SU-DHL-6 (cell line): Measurements from ENCODE around the gene CARMIL1.

Source experiments
- H2AFZ ChIP-seq: fragments of 200-600 bp; sonication (generic); 2 replicates; pipeline ENCODE4 v1.6.1; 2014; ENCODE audit warnings: low read depth, mild to moderate bottlenecking, moderate library complexity, mixed read lengths, antibody characterized with exemption, low read length; ENCODE audit not compliant: severe bottlenecking
- H3F3A ChIP-seq: fragments of 200-600 bp; shearing (Covaris generic); 2 replicates; pipeline ENCODE4 v1.6.0; 2016; ENCODE audit warnings: antibody characterized with exemption, mild to moderate bottlenecking; ENCODE audit not compliant: insufficient read depth
- H3K27ac ChIP-seq: fragments of 200-600 bp; sonication (generic); 2 replicates; pipeline ENCODE4 v1.5.1; 2016; ENCODE audit warnings: low read depth, mild to moderate bottlenecking, low read length, moderate library complexity, mixed read lengths
- H3K27me3 ChIP-seq: fragments of 200-600 bp; sonication (generic), shearing (Covaris generic); 2 replicates; pipeline ENCODE4 v1.6.0; 2014; ENCODE audit warnings: mild to moderate bottlenecking, low read length
- H3K36me3 ChIP-seq: fragments of 200-600 bp; sonication (generic); 2 replicates; pipeline ENCODE4 v1.6.1; 2014; ENCODE audit warnings: mild to moderate bottlenecking, low read length, mixed read lengths
- H3K4me2 ChIP-seq: fragments of 300-600, 200-600 bp; shearing (Covaris generic), sonication (generic); 2 replicates; pipeline ENCODE4 v1.6.0; 2014; ENCODE audit warnings: low read length, low read depth, mild to moderate bottlenecking; ENCODE audit not compliant: poor library complexity, severe bottlenecking
- H3K4me3 ChIP-seq: fragments of 200-600 bp; sonication (generic); 2 replicates; pipeline ENCODE4 v1.5.1; 2014; ENCODE audit warnings: antibody characterized with exemption, low read length, mild to moderate bottlenecking, mixed read lengths; ENCODE audit not compliant: insufficient read depth, poor library complexity, severe bottlenecking
- H3K79me2 ChIP-seq: fragments of 200-600 bp; sonication (generic); 2 replicates; pipeline ENCODE4 v1.6.1; 2014; ENCODE audit warnings: mild to moderate bottlenecking, low read length, moderate library complexity; ENCODE audit not compliant: insufficient read depth
- H3K9ac ChIP-seq: fragments of 200-600 bp; sonication (generic); 2 replicates; pipeline ENCODE4 v1.7.0; 2014; ENCODE audit warnings: mild to moderate bottlenecking, low read length
- H3K9me2 ChIP-seq: fragments of 200-600 bp; sonication (generic); replicated peaks from 2 replicates; pipeline ENCODE4 v1.6.1; 2014; ENCODE audit warnings: low read length; ENCODE audit not compliant: insufficient read depth
- H3K9me3 ChIP-seq: fragments of 200-600 bp; sonication (generic); 2 replicates; pipeline ENCODE4 v1.6.1; 2014; ENCODE audit warnings: low read length, mixed read lengths; ENCODE audit not compliant: insufficient read depth
- H4K20me1 ChIP-seq: fragments of 200-600 bp; sonication (generic); 2 replicates; pipeline ENCODE4 v1.6.1; 2014; ENCODE audit warnings: low read depth, mild to moderate bottlenecking, antibody characterized with exemption, low read length, moderate library complexity, mixed read lengths
- EZH2phosphoT487 ChIP-seq: fragments of 200-600 bp; sonication (generic), shearing (Covaris generic); conservative IDR thresholded peaks from 2 replicates; pipeline ENCODE4 v1.6.1; 2018; ENCODE audit warnings: mild to moderate bottlenecking, antibody characterized with exemption, low read length, moderate library complexity, mixed read lengths
- TF ChIP-seq, protein P1 (sequence below): fragments of 200-600 bp; sonication (generic); IDR thresholded peaks from one replicate; pipeline ENCODE4 v1.5.1; 2017; ENCODE audit warnings: antibody characterized with exemption, mild to moderate bottlenecking, low read length, moderate library complexity; ENCODE audit not compliant: insufficient read depth, poor library complexity, severe bottlenecking

The CARMIL1 gene

DNA sequence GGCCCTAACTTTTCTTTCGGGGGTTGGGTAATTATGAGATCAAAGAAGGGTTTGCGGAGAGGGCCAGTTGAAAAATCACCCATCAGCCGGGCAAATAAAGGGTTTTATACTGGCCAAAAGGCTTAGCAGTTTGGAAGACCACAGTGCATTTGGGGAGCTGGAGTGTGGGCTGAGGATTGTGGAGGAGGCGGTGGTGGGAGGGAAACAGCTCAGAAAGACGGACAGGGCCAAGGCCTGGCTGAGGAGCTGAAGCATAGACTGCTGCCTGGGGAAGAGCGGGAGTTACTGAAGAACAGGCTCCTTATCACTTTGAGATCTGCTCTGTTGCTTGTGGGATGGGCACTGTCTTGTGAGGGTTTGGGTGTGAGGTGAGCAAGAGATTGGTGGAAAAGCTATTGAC, 144.2 kb downstream of the CARMIL1 start:
- Histone ChIP-seq H3F3A (no peaks in the 10 kb centered on the region), H3K4me3 (no peak overlapping the region), H4K20me1 (no peaks in the 10 kb centered on the region), H3K79me2 (no peaks in the 10 kb centered on the region), H2AFZ (no peak overlapping the region), H3K4me2 (no peak overlapping the region), H3K9me3 (peaks cover 19% of the 10 kb centered on the region; the same call in 1 of the 2 replicates), H3K36me3 (peaks cover 12% of the 10 kb centered on the region), H3K9me2 (no peaks in the 10 kb centered on the region), H3K27me3 (no peaks in the 10 kb centered on the region), H3K9ac (no peak overlapping the region), H3K27ac (no peak overlapping the region)
- TF ChIP-seq, protein P1, sequence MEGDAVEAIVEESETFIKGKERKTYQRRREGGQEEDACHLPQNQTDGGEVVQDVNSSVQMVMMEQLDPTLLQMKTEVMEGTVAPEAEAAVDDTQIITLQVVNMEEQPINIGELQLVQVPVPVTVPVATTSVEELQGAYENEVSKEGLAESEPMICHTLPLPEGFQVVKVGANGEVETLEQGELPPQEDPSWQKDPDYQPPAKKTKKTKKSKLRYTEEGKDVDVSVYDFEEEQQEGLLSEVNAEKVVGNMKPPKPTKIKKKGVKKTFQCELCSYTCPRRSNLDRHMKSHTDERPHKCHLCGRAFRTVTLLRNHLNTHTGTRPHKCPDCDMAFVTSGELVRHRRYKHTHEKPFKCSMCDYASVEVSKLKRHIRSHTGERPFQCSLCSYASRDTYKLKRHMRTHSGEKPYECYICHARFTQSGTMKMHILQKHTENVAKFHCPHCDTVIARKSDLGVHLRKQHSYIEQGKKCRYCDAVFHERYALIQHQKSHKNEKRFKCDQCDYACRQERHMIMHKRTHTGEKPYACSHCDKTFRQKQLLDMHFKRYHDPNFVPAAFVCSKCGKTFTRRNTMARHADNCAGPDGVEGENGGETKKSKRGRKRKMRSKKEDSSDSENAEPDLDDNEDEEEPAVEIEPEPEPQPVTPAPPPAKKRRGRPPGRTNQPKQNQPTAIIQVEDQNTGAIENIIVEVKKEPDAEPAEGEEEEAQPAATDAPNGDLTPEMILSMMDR: no peak
- no peak for TF ChIP-seq EZH2phosphoT487

DNA sequence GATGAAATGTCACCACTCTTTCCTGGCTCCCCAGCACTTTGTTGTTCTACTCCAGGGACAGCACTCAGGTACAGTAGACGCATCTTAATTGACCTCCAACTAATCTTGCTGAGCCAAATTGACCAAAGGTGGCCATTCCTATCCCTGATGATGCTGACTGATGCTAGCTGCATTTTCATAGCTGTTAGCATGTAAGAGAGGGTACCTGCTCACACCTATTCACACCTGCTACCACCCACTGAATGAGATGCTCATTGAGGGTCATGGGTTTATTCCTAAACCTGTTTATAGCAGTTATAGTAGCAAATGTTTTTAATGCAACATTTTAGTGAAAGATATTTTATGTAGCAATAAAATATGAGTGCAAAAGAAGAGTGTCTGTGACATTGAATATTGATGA, 145.1 kb downstream of the CARMIL1 start:
- Histone ChIP-seq H3K27ac (no peak overlapping the region), H3K9me3 (peaks cover 11% of the 10 kb centered on the region; the same call in 1 of the 2 replicates), H3K9ac (no peak overlapping the region), H3K4me3 (no peak overlapping the region), H3K36me3 (peaks cover 12% of the 10 kb centered on the region), H2AFZ (no peak overlapping the region), H4K20me1 (no peaks in the 10 kb centered on the region), H3K79me2 (no peaks in the 10 kb centered on the region), H3F3A (no peaks in the 10 kb centered on the region), H3K27me3 (no peaks in the 10 kb centered on the region), H3K9me2 (no peaks in the 10 kb centered on the region), H3K4me2 (no peak overlapping the region)
- no peak for TF ChIP-seq EZH2phosphoT487
- TF ChIP-seq, protein P1: no peak

DNA sequence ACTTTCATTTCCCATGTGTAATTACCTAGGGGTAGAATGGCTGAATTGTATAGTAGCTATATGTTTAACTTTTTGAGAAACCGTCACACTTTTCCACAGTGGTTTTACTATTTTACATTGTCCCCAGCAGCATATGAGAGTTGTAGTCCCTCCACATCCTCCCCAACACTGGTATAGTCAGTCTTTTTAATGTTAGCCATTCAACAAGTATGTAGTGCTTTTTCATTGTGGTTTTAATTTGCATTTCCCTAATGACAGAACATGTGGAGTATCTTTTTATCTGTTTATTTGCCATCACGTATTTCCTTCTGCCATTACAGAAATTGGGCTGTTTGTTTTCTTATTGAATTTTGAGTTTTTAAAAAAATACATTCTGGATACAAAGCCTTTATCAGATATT, 148.4 kb downstream of the CARMIL1 start:
- Histone ChIP-seq H2AFZ (no peak overlapping the region), H3K4me2 (peak overlapping the region; percentile 36), H3K9me3 (no peaks in the 10 kb centered on the region), H4K20me1 (no peaks in the 10 kb centered on the region), H3K9ac (no peak overlapping the region), H3K9me2 (no peaks in the 10 kb centered on the region), H3F3A (no peaks in the 10 kb centered on the region), H3K27me3 (no peaks in the 10 kb centered on the region), H3K27ac (peak overlapping the region; percentile 8; the same call in 1 of the 2 replicates), H3K4me3 (no peak overlapping the region), H3K79me2 (no peaks in the 10 kb centered on the region), H3K36me3 (no peaks in the 10 kb centered on the region)
- no peak for TF ChIP-seq EZH2phosphoT487
- TF ChIP-seq, protein P1: no peak
